Spleen (tissue), 7 donors: ENCODE measurements around the gene TMEM179.

ENCODE experiments used
- CTCF ChIP-seq, 11 experiments: fragments of 200-600 bp in 7 of 11; fragments of 450-650 bp in 4 of 11; sonication (generic) in 4 of 11; IDR thresholded peaks in 8 of 11; conservative IDR thresholded peaks in 3 of 11; 1 replicate in 7 of 11; 2 replicates in 4 of 11; pipeline versions ENCODE4 v1.4.0 to v1.8.0; 2016 to 2021; ENCODE audit warnings: antibody characterized with exemption in 11 of 11, inconsistent platforms in 4 of 11, mild to moderate bottlenecking in 1 of 11
- POLR2A ChIP-seq, 3 donors: fragments of 450-650 bp; IDR thresholded peaks; one replicate each; pipeline ENCODE4 v1.5.1; 2017; ENCODE audit warnings: antibody characterized with exemption in 3 of 3, mild to moderate bottlenecking in 1 of 3
- POLR2AphosphoS5 ChIP-seq, 3 donors: sonication (generic); formaldehyde crosslinking; IDR thresholded peaks; one replicate each; pipeline ENCODE4 v1.5.1; 2017; ENCODE audit warnings: antibody characterized with exemption in 3 of 3
- donor health status: DM: no; HTN: no; CAD: no; lungs with moderate emphysema.
- donor health status: DM: no; HTN: no; CAD: no.
- donor health status: DM: no; HTN: no; CAD: no.

- TF ChIP-seq CTCF (IDR thresholded peaks at IDR 0.05 in 8 of 11, conservative IDR thresholded peaks at IDR 0.05 in 3 of 11): no peak
- no peak for TF ChIP-seq POLR2AphosphoS5 (IDR thresholded peaks at IDR 0.05)
- TF ChIP-seq POLR2A (IDR thresholded peaks at IDR 0.05): no peak
Observed at GRCh38 chr14:104586832-104587620, 17.5 kb downstream of the TMEM179 start.
